WTC11 (cell line): Measurements from ENCODE around the gene PLCL2. TPM values are rescaled to one million over a fixed set of nuclear protein-coding genes. Genes with fewer than 3 reads are reported as not detected.

Source experiments
- ATAC-seq: fragments of 200-7000 bp; cut with Tn5 transposase; 2 replicates; pipeline ENCODE4 v1.10.0; 2021; ENCODE audit warnings: mild to moderate bottlenecking, moderate library complexity
- CTCF ChIA-PET: fragments of 300-600 bp; sonication (Branson Sonifier 250); formaldehyde crosslinking; loops from one replicate; lab custom pipeline; 2021; ENCODE audit warnings: antibody characterized with exemption; lab: Charles Lee
- POLR2A ChIA-PET: fragments of 350-600 bp; sonication (Branson Sonifier 250); formaldehyde crosslinking; loops from one replicate; lab custom pipeline; 2021; ENCODE audit warnings: antibody characterized with exemption; lab: Charles Lee
- DNase-seq: peaks from one replicate; pipeline ENCODE4 v3.0.0; 2021; ENCODE audit warnings: low spot score
- H3K27ac Mint-ChIP-seq: 2 replicates; pipeline ENCODE4 v1.8.0; 2021; ENCODE audit warnings: mixed read lengths
- H3K27me3 Mint-ChIP-seq: 2 replicates; pipeline ENCODE4 v1.8.0; 2021; ENCODE audit warnings: low read depth, mild to moderate bottlenecking, moderate library complexity, mixed read lengths
- H3K36me3 Mint-ChIP-seq: 2 replicates; pipeline ENCODE4 v1.8.0; 2021; ENCODE audit warnings: mixed read lengths
- H3K4me1 Mint-ChIP-seq: 2 replicates; pipeline ENCODE4 v1.8.0; 2022; ENCODE audit warnings: mixed read lengths
- H3K4me3 Mint-ChIP-seq: 2 replicates; pipeline ENCODE4 v1.8.0; 2021; ENCODE audit warnings: mild to moderate bottlenecking, moderate library complexity, mixed read lengths
- H3K9me3 Mint-ChIP-seq: 2 replicates; pipeline ENCODE4 v1.8.0; 2021; ENCODE audit warnings: mixed read lengths
- ATF1 ChIP-seq: sonication (generic); formaldehyde crosslinking; IDR thresholded peaks from 2 replicates; pipeline ENCODE4 v1.8.1; 2023; ENCODE audit warnings: mild to moderate bottlenecking, moderate library complexity, missing genetic modification reagents
- E2F1 ChIP-seq: sonication (generic); formaldehyde crosslinking; IDR thresholded peaks from 2 replicates; pipeline ENCODE4 v1.8.0; 2022; ENCODE audit warnings: mild to moderate bottlenecking, missing genetic modification reagents
- E2F5 ChIP-seq: sonication (generic); formaldehyde crosslinking; IDR thresholded peaks from 2 replicates; pipeline ENCODE4 v1.8.1; 2022; ENCODE audit warnings: mild to moderate bottlenecking, moderate library complexity, missing genetic modification reagents
- ELF4 ChIP-seq: sonication (generic); formaldehyde crosslinking; IDR thresholded peaks from 2 replicates; pipeline ENCODE4 v1.8.1; 2022; ENCODE audit warnings: low read depth, mild to moderate bottlenecking, moderate library complexity, missing genetic modification reagents
- FOXP1 ChIP-seq: sonication (generic); formaldehyde crosslinking; IDR thresholded peaks from 2 replicates; pipeline ENCODE4 v1.8.0; 2022; ENCODE audit warnings: missing genetic modification reagents, mild to moderate bottlenecking, moderate library complexity, borderline replicate concordance
- FOXP4 ChIP-seq: sonication (generic); formaldehyde crosslinking; IDR thresholded peaks from 2 replicates; pipeline ENCODE4 v1.8.0; 2022; ENCODE audit warnings: mild to moderate bottlenecking, missing genetic modification reagents
- GABPB1 ChIP-seq: sonication (generic); formaldehyde crosslinking; IDR thresholded peaks from 2 replicates; pipeline ENCODE4 v1.8.1; 2023; ENCODE audit warnings: mild to moderate bottlenecking, missing genetic modification reagents
- MLX ChIP-seq: sonication (generic); formaldehyde crosslinking; IDR thresholded peaks from 2 replicates; pipeline ENCODE4 v1.8.1; 2023; ENCODE audit warnings: mild to moderate bottlenecking, missing genetic modification reagents, moderate library complexity
- MXD4 ChIP-seq: fragments of 250-450 bp; sonication (Bioruptor Pico); IDR thresholded peaks from 2 replicates; pipeline ENCODE4 v1.8.0; 2021; ENCODE audit warnings: mild to moderate bottlenecking, moderate library complexity, borderline replicate concordance
- MYBL2 ChIP-seq: sonication (generic); formaldehyde crosslinking; IDR thresholded peaks from 2 replicates; pipeline ENCODE4 v1.8.1; 2023; ENCODE audit warnings: mild to moderate bottlenecking, moderate library complexity, missing genetic modification reagents
- NFYB ChIP-seq: sonication (generic); formaldehyde crosslinking; conservative IDR thresholded peaks from 2 replicates; pipeline ENCODE4 v1.8.0; 2022; ENCODE audit warnings: low read depth, missing genetic modification reagents
- NR2C2 ChIP-seq: sonication (generic); formaldehyde crosslinking; IDR thresholded peaks from 2 replicates; pipeline ENCODE4 v1.8.0; 2022; ENCODE audit warnings: mild to moderate bottlenecking, missing genetic modification reagents
- OVOL2 ChIP-seq: fragments of 250-450 bp; sonication (Bioruptor Pico); IDR thresholded peaks from 2 replicates; pipeline ENCODE4 v1.9.0; 2021; ENCODE audit warnings: mild to moderate bottlenecking, borderline replicate concordance
- SMAD4 ChIP-seq: sonication (generic); formaldehyde crosslinking; IDR thresholded peaks from 2 replicates; pipeline ENCODE4 v1.8.0; 2022; ENCODE audit warnings: mild to moderate bottlenecking, missing genetic modification reagents
- SOX15 ChIP-seq: fragments of 250-450 bp; sonication (Bioruptor Pico); IDR thresholded peaks from 2 replicates; pipeline ENCODE4 v1.9.0; 2021; ENCODE audit warnings: mild to moderate bottlenecking
- TCF7 ChIP-seq: sonication (generic); formaldehyde crosslinking; IDR thresholded peaks from 2 replicates; pipeline ENCODE4 v1.8.0; 2022; ENCODE audit warnings: mild to moderate bottlenecking, low read depth, missing genetic modification reagents, moderate library complexity
- TP53 ChIP-seq: sonication (generic); formaldehyde crosslinking; IDR thresholded peaks from 2 replicates; pipeline ENCODE4 v1.8.1; 2023; ENCODE audit warnings: mild to moderate bottlenecking, missing genetic modification reagents
- ZNF317 ChIP-seq: sonication (generic); formaldehyde crosslinking; IDR thresholded peaks from 2 replicates; pipeline ENCODE4 v1.8.1; 2023; ENCODE audit warnings: low read depth, mild to moderate bottlenecking, moderate library complexity, missing genetic modification reagents, borderline replicate concordance
- ZNF423 ChIP-seq: fragments of 250-450 bp; sonication (Bioruptor Pico); IDR thresholded peaks from 2 replicates; pipeline ENCODE4 v2.1.2; 2022; ENCODE audit warnings: mild to moderate bottlenecking, moderate library complexity
- ZNF532 ChIP-seq: fragments of 250-450 bp; sonication (Bioruptor Pico); IDR thresholded peaks from 2 replicates; pipeline ENCODE4 v1.9.0; 2021; ENCODE audit warnings: mild to moderate bottlenecking, borderline replicate concordance
- ZNF671 ChIP-seq: fragments of 250-450 bp; sonication (Bioruptor Pico); IDR thresholded peaks from 2 replicates; pipeline ENCODE4 v1.8.0; 2021; ENCODE audit warnings: mild to moderate bottlenecking
- total RNA-seq: library from RNA; stranded (reverse); gene quantifications from 3 replicates; pipeline ENCODE4 v1.2.3, GENCODE V29; 2021

The PLCL2 gene
- total RNA-seq, 1 experiment from 2014 or later, result 11.8 TPM

- ChIA-PET CTCF (no interaction called here), POLR2A (no interaction called here)
- Mint-ChIP-seq H3K27ac (no peak overlapping the region), H3K9me3 (peaks cover 28% of the 10 kb centered on the region), H3K27me3 (no peaks in the 10 kb centered on the region), H3K4me3 (no peak overlapping the region), H3K4me1 (peaks cover 33% of the 10 kb centered on the region), H3K36me3 (peaks cover 17% of the 10 kb centered on the region)
- no peak for TF ChIP-seq SOX15
- TF ChIP-seq TP53 (CRISPR knock-in tag), result no peak
- no peak for TF ChIP-seq MXD4
- no peak for TF ChIP-seq NR2C2 (CRISPR knock-in tag)
- ATAC-seq (no peak), DNase-seq (no peak)
These were observed 165.8 kb downstream of the PLCL2 start for GRCh38 chr3:17050506-17050905.

- DNase-seq, result no peak
- POLR2A ChIA-PET, result no interaction called here
- ATAC-seq, result no peak
- H3K36me3 Mint-ChIP-seq, result peaks cover 17% of the 10 kb centered on the region
- no peak for TF ChIP-seq NFYB (CRISPR knock-in tag)
- TF ChIP-seq ZNF317 (CRISPR knock-in tag), result no peak
- no peak for TF ChIP-seq E2F1 (CRISPR knock-in tag)
- TF ChIP-seq ZNF423, result no peak
- TF ChIP-seq, all 79 proteins: peak for 0
- CTCF ChIA-PET, result no interaction called here
- peaks cover 24% of the 10 kb centered on the region for H3K4me1 Mint-ChIP-seq
- peaks cover 28% of the 10 kb centered on the region for H3K9me3 Mint-ChIP-seq
- no peak overlapping the region for H3K4me3 Mint-ChIP-seq
- H3K27ac Mint-ChIP-seq, result no peak overlapping the region
- H3K27me3 Mint-ChIP-seq, result no peaks in the 10 kb centered on the region
These were observed 167.6 kb downstream of the PLCL2 start for GRCh38 chr3:17052363-17052762.

GRCh38 chr3:17054301-17054981 is 169.7 kb downstream of the PLCL2 start:
- Mint-ChIP-seq H3K27me3 (no peaks in the 10 kb centered on the region), H3K36me3 (peaks cover 15% of the 10 kb centered on the region), H3K9me3 (peaks cover 28% of the 10 kb centered on the region), H3K4me3 (no peak overlapping the region), H3K4me1 (peaks cover 12% of the 10 kb centered on the region), H3K27ac (no peak overlapping the region)
- DNase-seq (no peak), ATAC-seq (no peak)
- CTCF ChIA-PET, result no interaction called here
- POLR2A ChIA-PET, result no interaction called here
- TF ChIP-seq MYBL2 (no peak), ELF4 (CRISPR knock-in tag) (no peak), ZNF532 (no peak), E2F5 (no peak), FOXP1 (CRISPR knock-in tag) (no peak), OVOL2 (CRISPR knock-in tag) (no peak), SMAD4 (CRISPR knock-in tag) (no peak), MLX (CRISPR knock-in tag) (no peak), ZNF671 (CRISPR knock-in tag) (no peak), ATF1 (CRISPR knock-in tag) (no peak), GABPB1 (CRISPR knock-in tag) (no peak), TCF7 (CRISPR knock-in tag) (no peak), E2F1 (CRISPR knock-in tag) (no peak), FOXP4 (CRISPR knock-in tag) (no peak)
